HL-60/S4 (cell line): ENCODE results near the gene CHRNB1.

Experiments used
- in situ Hi-C: fragments of 300-500 bp; cut with MboI; formaldehyde crosslinking; loops from 2 replicates; pipeline ENCODE4 v1.14.3; 2022; ENCODE audit warnings: low sequenced_read_pairs

Gene CHRNB1

GRCh38 chr17:7415784-7416183 lies 29.1 kb upstream of the CHRNB1 start:
- in situ Hi-C loops, result no loop called here

- in situ Hi-C loops, result no loop called here
Observed at GRCh38 chr17:7416323-7416722, 28.5 kb upstream of the CHRNB1 start.

- in situ Hi-C loops, result no loop called here
Observed at GRCh38 chr17:7417056-7417655, 27.7 kb upstream of the CHRNB1 start.

GRCh38 chr17:7418472-7419152 lies 26.2 kb upstream of the CHRNB1 start:
- in situ Hi-C loops, result no loop called here

GRCh38 chr17:7419819-7420610 lies 24.8 kb upstream of the CHRNB1 start, which contains the start of gene SPEM1:
SPEM1 (plus strand) TSS chr17:7420324; CDS start chr17:7420385, 61 bp downstream.
- in situ Hi-C loops, result no loop called here

GRCh38 chr17:7421186-7421585 lies 23.7 kb upstream of the CHRNB1 start:
- in situ Hi-C loops, result no loop called here

- in situ Hi-C loops, result no loop called here
Observed at GRCh38 chr17:7423679-7424078, 21.2 kb upstream of the CHRNB1 start.

GRCh38 chr17:7425316-7425715 lies 19.5 kb upstream of the CHRNB1 start, which contains the start of gene SPEM2:
SPEM2 (plus strand) TSS chr17:7425616; CDS start chr17:7425689, 73 bp downstream.
- in situ Hi-C loops, result no loop called here

- in situ Hi-C loops, result no loop called here
Observed at GRCh38 chr17:7425756-7426155, 19.1 kb upstream of the CHRNB1 start.

- in situ Hi-C loops, result no loop called here
Observed at GRCh38 chr17:7426203-7426863, 18.5 kb upstream of the CHRNB1 start.

GRCh38 chr17:7426896-7427489 lies 17.9 kb upstream of the CHRNB1 start:
- in situ Hi-C loops, result no loop called here

GRCh38 chr17:7427549-7427948 lies 17.3 kb upstream of the CHRNB1 start:
- in situ Hi-C loops, result no loop called here

- in situ Hi-C loops, result no loop called here
Observed at GRCh38 chr17:7428557-7428956, 16.3 kb upstream of the CHRNB1 start, which contains the start of gene SPEM3. SPEM3 (plus strand) TSS chr17:7428857; CDS start chr17:7428903, 46 bp downstream.

- in situ Hi-C loops, result no loop called here
Observed at GRCh38 chr17:7429722-7430121, 15.1 kb upstream of the CHRNB1 start.

- in situ Hi-C loops, result no loop called here
Observed at GRCh38 chr17:7431231-7431630, 13.6 kb upstream of the CHRNB1 start.

- in situ Hi-C loops, result no loop called here
Observed at GRCh38 chr17:7432296-7432695, 12.6 kb upstream of the CHRNB1 start.

- in situ Hi-C loops, result no loop called here
Observed at GRCh38 chr17:7435676-7436555, 8.9 kb upstream of the CHRNB1 start.

GRCh38 chr17:7436556-7437368 lies 8.1 kb upstream of the CHRNB1 start:
- in situ Hi-C loops, result no loop called here

- in situ Hi-C loops, result no loop called here
Observed at GRCh38 chr17:7437369-7437863, 7.4 kb upstream of the CHRNB1 start.
